ENCODE data around the gene APOBR.
"Not testable (repeated sequence)": the region's sequence is repeated elsewhere in the genome, so short reads cannot be mapped to it uniquely, and the experiment has no call there.

Gene APOBR

GRCh38 chr16:28494121-28494851 lies at the start of gene APOBR:
TSS of gene APOBR (plus strand) at chr16:28494643. CDS start at chr16:28494682, 39 bp downstream.
- Mint-ChIP-seq H3K27me3 (peaks cover 3% of the 10 kb centered on the region), H3K27ac (peak within 1 kb of the TSS; percentile 100), H3K36me3 (peaks cover 39% of the 10 kb centered on the region), H3K4me1 (peaks cover 67% of the 10 kb centered on the region), H3K4me3 (peak within 1 kb of the TSS; percentile 91), H3K9me3 (no peaks in the 10 kb centered on the region)
- peak; percentile 92 for DNase-seq
- CTCF ChIA-PET = interaction anchor here (1.1 to 1.3 kb wide), 3 partner anchors 9 to 30 kb away, joined by 3 to 4 read pairs (median 4); no protein-coding TSS in a partner anchor

GRCh38 chr16:28446388-28446787 lies 48.1 kb upstream of the APOBR start:
- CTCF ChIA-PET, DNase-seq, H3K27ac Mint-ChIP-seq, H3K4me3 Mint-ChIP-seq, H3K27me3 Mint-ChIP-seq, H3K4me1 Mint-ChIP-seq, H3K9me3 Mint-ChIP-seq, H3K36me3 Mint-ChIP-seq: not testable (repeated sequence)

GRCh38 chr16:28447081-28447480 lies 47.4 kb upstream of the APOBR start:
- H3K4me1 Mint-ChIP-seq, H3K36me3 Mint-ChIP-seq, H3K27me3 Mint-ChIP-seq, H3K9me3 Mint-ChIP-seq, H3K27ac Mint-ChIP-seq, H3K4me3 Mint-ChIP-seq, CTCF ChIA-PET, DNase-seq: not testable (repeated sequence)

- H3K9me3 Mint-ChIP-seq = no peaks in the 10 kb centered on the region
- H3K4me3 Mint-ChIP-seq = no peak overlapping the region
- DNase-seq = no peak
- H3K4me1 Mint-ChIP-seq = no peaks in the 10 kb centered on the region
- H3K27me3 Mint-ChIP-seq = no peaks in the 10 kb centered on the region
- CTCF ChIA-PET = no interaction called here
- H3K36me3 Mint-ChIP-seq = peaks cover 23% of the 10 kb centered on the region
- H3K27ac Mint-ChIP-seq = no peak overlapping the region
These were observed 20.7 kb upstream of the APOBR start for GRCh38 chr16:28473714-28474265.

GRCh38 chr16:28475221-28475620 lies 19.2 kb upstream of the APOBR start:
- Mint-ChIP-seq H3K4me3 (no peak overlapping the region), H3K27ac (no peak overlapping the region), H3K9me3 (no peaks in the 10 kb centered on the region), H3K27me3 (no peaks in the 10 kb centered on the region), H3K4me1 (no peaks in the 10 kb centered on the region), H3K36me3 (peaks cover 26% of the 10 kb centered on the region)
- CTCF ChIA-PET = no interaction called here
- DNase-seq = no peak

GRCh38 chr16:28477311-28477920 lies 17.0 kb upstream of the APOBR start:
- Mint-ChIP-seq H3K36me3 (peaks cover 30% of the 10 kb centered on the region), H3K9me3 (no peaks in the 10 kb centered on the region), H3K4me1 (no peaks in the 10 kb centered on the region), H3K27ac (no peak overlapping the region), H3K4me3 (no peak overlapping the region), H3K27me3 (no peaks in the 10 kb centered on the region)
- no peak for DNase-seq
- CTCF ChIA-PET = no interaction called here

GRCh38 chr16:28478506-28479180 lies 15.8 kb upstream of the APOBR start:
- no peak for DNase-seq
- H3K27me3 Mint-ChIP-seq = no peaks in the 10 kb centered on the region
- no peaks in the 10 kb centered on the region for H3K4me1 Mint-ChIP-seq
- H3K36me3 Mint-ChIP-seq = peaks cover 30% of the 10 kb centered on the region
- H3K4me3 Mint-ChIP-seq = no peak overlapping the region
- H3K27ac Mint-ChIP-seq = no peak overlapping the region
- no peaks in the 10 kb centered on the region for H3K9me3 Mint-ChIP-seq
- CTCF ChIA-PET = no interaction called here

GRCh38 chr16:28482026-28482425 lies 12.4 kb upstream of the APOBR start:
- DNase-seq = no peak
- CTCF ChIA-PET = no interaction called here
- Mint-ChIP-seq H3K9me3 (no peaks in the 10 kb centered on the region), H3K27ac (no peak overlapping the region), H3K4me1 (no peaks in the 10 kb centered on the region), H3K27me3 (no peaks in the 10 kb centered on the region), H3K4me3 (no peak overlapping the region), H3K36me3 (peaks cover 34% of the 10 kb centered on the region)

GRCh38 chr16:28483361-28483760 lies 11.1 kb upstream of the APOBR start:
- H3K36me3 Mint-ChIP-seq = peaks cover 34% of the 10 kb centered on the region
- not testable (repeated sequence) for H3K9me3 Mint-ChIP-seq, H3K27ac Mint-ChIP-seq

GRCh38 chr16:28486266-28486665 lies 8.2 kb upstream of the APOBR start:
- Mint-ChIP-seq H3K9me3 (no peaks in the 10 kb centered on the region), H3K4me1 (peaks cover 13% of the 10 kb centered on the region), H3K27me3 (no peaks in the 10 kb centered on the region), H3K4me3 (no peak overlapping the region), H3K27ac (peak overlapping the region; percentile 7), H3K36me3 (peaks cover 42% of the 10 kb centered on the region)
- DNase-seq = no peak
- CTCF ChIA-PET = no interaction called here

More at GRCh38 chr16:28483361-28483760, 11.1 kb upstream of the APOBR start:
- H3K4me1 Mint-ChIP-seq, DNase-seq, CTCF ChIA-PET, H3K4me3 Mint-ChIP-seq, H3K27me3 Mint-ChIP-seq: not testable (repeated sequence)

GRCh38 chr16:28491230-28491969 lies 3.0 kb upstream of the APOBR start:
- H3K36me3 Mint-ChIP-seq = peaks cover 40% of the 10 kb centered on the region
- peak; percentile 43 for DNase-seq
- H3K9me3 Mint-ChIP-seq = no peaks in the 10 kb centered on the region

GRCh38 chr16:28491970-28492474 lies 2.4 kb upstream of the APOBR start, which contains the start of gene CLN3:
TSS of gene CLN3 (minus strand) at chr16:28492074. CDS start at chr16:28491759, 315 bp downstream.
- no peaks in the 10 kb centered on the region for H3K9me3 Mint-ChIP-seq
- peak; percentile 93 for DNase-seq
- CTCF ChIA-PET = interaction anchor here (0.6 to 0.7 kb wide), 2 partner anchors 62 to 78 kb away, joined by 3 read pairs; partner anchors contain the start of gene SGF29
- peaks cover 3% of the 10 kb centered on the region for H3K27me3 Mint-ChIP-seq
- peaks cover 42% of the 10 kb centered on the region for H3K36me3 Mint-ChIP-seq
- peak within 1 kb of the TSS; percentile 91 for H3K4me3 Mint-ChIP-seq
- H3K4me1 Mint-ChIP-seq = peaks cover 66% of the 10 kb centered on the region
- H3K27ac Mint-ChIP-seq = peak within 1 kb of the TSS; percentile 100

More at GRCh38 chr16:28491230-28491969, 3.0 kb upstream of the APOBR start:
- CTCF ChIA-PET = interaction anchor here (0.6 to 1.0 kb wide), 4 partner anchors 33 to 79 kb away, joined by 3 read pairs; partner anchors contain the start of gene SGF29
- H3K4me1 Mint-ChIP-seq = peaks cover 60% of the 10 kb centered on the region
- H3K4me3 Mint-ChIP-seq = peak overlapping the region; percentile 91
- peaks cover 3% of the 10 kb centered on the region for H3K27me3 Mint-ChIP-seq
- peak overlapping the region; percentile 100 for H3K27ac Mint-ChIP-seq

GRCh38 chr16:28492511-28492910 lies 1.9 kb upstream of the APOBR start:
- Mint-ChIP-seq H3K27me3 (peaks cover 3% of the 10 kb centered on the region), H3K4me3 (peak overlapping the region; percentile 91), H3K4me1 (peaks cover 71% of the 10 kb centered on the region), H3K36me3 (peaks cover 43% of the 10 kb centered on the region), H3K9me3 (no peaks in the 10 kb centered on the region), H3K27ac (peak overlapping the region; percentile 100)
- CTCF ChIA-PET = interaction anchor here (0.7 kb wide), 1 partner anchor 61 kb away, joined by 3 read pairs; the partner anchor contains the start of gene SGF29
- peak; percentile 32 for DNase-seq

Measured in activated naive CD4-positive, alpha-beta T cell treated with anti-CD3 and anti-CD28 coated beads, Interleukin-2, amount 10 ng/mL, durations not matched to agents 7 days and 5 days (primary cell).